Osteoblast (primary cell): ENCODE results near the gene NCOA1. TPM values are rescaled to one million over a fixed set of nuclear protein-coding genes. Genes with fewer than 3 reads are reported as not detected.

Source experiments
- DNase-seq: peaks from one replicate; pipeline ENCODE4 v3.0.0; 2011; ENCODE audit warnings: low spot score, mixed read lengths; ENCODE audit not compliant: insufficient read length; ENCODE audit errors: missing footprints
- H2AFZ ChIP-seq: 2 replicates; pipeline ENCODE4 v1.6.0; 2011; ENCODE audit warnings: mild to moderate bottlenecking, low read length
- H3K27ac ChIP-seq: 2 replicates; pipeline ENCODE4 v1.5.1; 2011; ENCODE audit warnings: mild to moderate bottlenecking, low read depth, low read length, moderate library complexity
- H3K27me3 ChIP-seq: 2 replicates; pipeline ENCODE4 v1.6.0; 2012; ENCODE audit warnings: mild to moderate bottlenecking, control low read depth, inconsistent platforms, low read length, moderate library complexity; ENCODE audit not compliant: insufficient read depth
- H3K36me3 ChIP-seq: 2 replicates; pipeline ENCODE4 v1.5.1; 2011; ENCODE audit warnings: mild to moderate bottlenecking, low read length, control low read depth, moderate library complexity; ENCODE audit not compliant: insufficient read depth
- H3K4me1 ChIP-seq: 2 replicates; pipeline ENCODE4 v1.5.1; 2011; ENCODE audit warnings: mild to moderate bottlenecking, low read length, control low read depth, moderate library complexity; ENCODE audit not compliant: insufficient read depth
- H3K4me2 ChIP-seq: 2 replicates; pipeline ENCODE4 v1.6.0; 2011; ENCODE audit warnings: mild to moderate bottlenecking, low read length; ENCODE audit not compliant: insufficient read depth
- H3K4me3 ChIP-seq: fragments of 200-600 bp; sonication (generic); 3 replicates; pipeline ENCODE4 v1.5.1; 2012; ENCODE audit warnings: mild to moderate bottlenecking, low read length, inconsistent platforms; ENCODE audit not compliant: insufficient read depth
- H3K79me2 ChIP-seq: 2 replicates; pipeline ENCODE4 v1.6.0; 2012; ENCODE audit warnings: mild to moderate bottlenecking, low read length, control low read depth, inconsistent platforms; ENCODE audit not compliant: insufficient read depth
- H3K9me3 ChIP-seq: 2 replicates; pipeline ENCODE4 v1.5.1; 2011; ENCODE audit warnings: low read depth, low read length, control low read depth
- H4K20me1 ChIP-seq: 2 replicates; pipeline ENCODE4 v1.6.0; 2012; ENCODE audit warnings: mild to moderate bottlenecking, low read length, control low read depth; ENCODE audit not compliant: insufficient read depth
- total RNA-seq: library from RNA; depleted of rRNA; stranded (reverse); fragments of >200 nt; gene quantifications from 2 replicates; pipeline ENCODE4 v1.2.3, GENCODE V29; 2012
- TF ChIP-seq, protein P1 (sequence below): IDR thresholded peaks from 2 replicates; pipeline ENCODE4 v1.5.1; 2011; ENCODE audit warnings: mild to moderate bottlenecking, low read depth, low read length, moderate library complexity; ENCODE audit errors: extremely low read depth

Gene NCOA1
- total RNA-seq, 1 donor = 23.2 TPM

DNA sequence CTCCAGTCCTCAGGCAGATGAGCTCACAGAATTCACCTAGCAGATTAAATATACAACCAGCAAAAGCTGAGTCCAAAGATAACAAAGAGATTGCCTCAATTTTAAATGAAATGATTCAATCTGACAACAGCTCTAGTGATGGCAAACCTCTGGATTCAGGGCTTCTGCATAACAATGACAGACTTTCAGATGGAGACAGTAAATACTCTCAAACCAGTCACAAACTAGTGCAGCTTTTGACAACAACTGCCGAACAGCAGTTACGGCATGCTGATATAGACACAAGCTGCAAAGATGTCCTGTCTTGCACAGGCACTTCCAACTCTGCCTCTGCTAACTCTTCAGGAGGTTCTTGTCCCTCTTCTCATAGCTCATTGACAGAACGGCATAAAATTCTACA is 216.1 kb downstream of the NCOA1 start:
- Histone ChIP-seq H2AFZ (no peak overlapping the region), H3K79me2 (no peaks in the 10 kb centered on the region), H3K27ac (no peak overlapping the region), H3K9me3 (no peaks in the 10 kb centered on the region), H3K4me2 (no peak overlapping the region), H3K36me3 (peaks cover 1% of the 10 kb centered on the region), H3K4me1 (peaks cover 14% of the 10 kb centered on the region), H3K27me3 (no peaks in the 10 kb centered on the region), H4K20me1 (no peaks in the 10 kb centered on the region), H3K4me3 (no peak overlapping the region)
- TF ChIP-seq, protein P1, sequence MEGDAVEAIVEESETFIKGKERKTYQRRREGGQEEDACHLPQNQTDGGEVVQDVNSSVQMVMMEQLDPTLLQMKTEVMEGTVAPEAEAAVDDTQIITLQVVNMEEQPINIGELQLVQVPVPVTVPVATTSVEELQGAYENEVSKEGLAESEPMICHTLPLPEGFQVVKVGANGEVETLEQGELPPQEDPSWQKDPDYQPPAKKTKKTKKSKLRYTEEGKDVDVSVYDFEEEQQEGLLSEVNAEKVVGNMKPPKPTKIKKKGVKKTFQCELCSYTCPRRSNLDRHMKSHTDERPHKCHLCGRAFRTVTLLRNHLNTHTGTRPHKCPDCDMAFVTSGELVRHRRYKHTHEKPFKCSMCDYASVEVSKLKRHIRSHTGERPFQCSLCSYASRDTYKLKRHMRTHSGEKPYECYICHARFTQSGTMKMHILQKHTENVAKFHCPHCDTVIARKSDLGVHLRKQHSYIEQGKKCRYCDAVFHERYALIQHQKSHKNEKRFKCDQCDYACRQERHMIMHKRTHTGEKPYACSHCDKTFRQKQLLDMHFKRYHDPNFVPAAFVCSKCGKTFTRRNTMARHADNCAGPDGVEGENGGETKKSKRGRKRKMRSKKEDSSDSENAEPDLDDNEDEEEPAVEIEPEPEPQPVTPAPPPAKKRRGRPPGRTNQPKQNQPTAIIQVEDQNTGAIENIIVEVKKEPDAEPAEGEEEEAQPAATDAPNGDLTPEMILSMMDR = no peak
- no peak for DNase-seq

DNA sequence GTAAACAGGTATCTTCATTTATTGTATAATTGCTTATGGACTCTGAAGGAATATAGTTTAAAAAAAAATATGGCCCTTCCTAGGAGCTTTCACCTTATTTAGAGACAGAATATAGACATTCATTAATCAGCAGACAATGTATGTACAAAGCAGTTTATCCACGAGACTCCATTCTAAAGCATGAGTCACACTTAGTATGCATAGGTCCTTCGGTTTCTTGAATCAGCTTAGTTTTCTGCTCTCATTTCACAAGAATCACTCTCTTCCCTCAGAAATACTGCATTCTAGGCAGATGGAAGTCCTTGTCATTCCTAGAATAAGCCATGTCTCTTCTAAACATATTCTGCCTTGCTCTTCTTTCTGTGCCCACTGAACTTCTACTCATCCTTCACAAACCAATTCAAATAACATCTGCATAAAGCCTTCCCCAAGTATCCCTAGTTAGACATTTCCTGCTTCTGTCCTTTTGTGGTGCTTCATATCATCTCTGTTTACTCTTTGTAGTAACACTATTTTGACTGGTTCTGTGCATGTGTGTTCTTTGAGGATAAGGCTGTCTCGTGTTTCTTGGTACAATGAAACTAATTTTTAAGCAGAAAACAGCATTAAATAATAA is 217.6 kb downstream of the NCOA1 start:
- peaks cover 6% of the 10 kb centered on the region for H3K4me1 ChIP-seq
- peaks cover 3% of the 10 kb centered on the region for H3K36me3 ChIP-seq
- H3K4me2 ChIP-seq = no peak overlapping the region
- H3K4me3 ChIP-seq = no peak overlapping the region
- DNase-seq = no peak
- no peaks in the 10 kb centered on the region for H3K9me3 ChIP-seq
- H3K27me3 ChIP-seq = no peaks in the 10 kb centered on the region
- H4K20me1 ChIP-seq = no peaks in the 10 kb centered on the region
- H3K79me2 ChIP-seq = no peaks in the 10 kb centered on the region
- TF ChIP-seq, protein P1 = no peak
- H2AFZ ChIP-seq = no peak overlapping the region
- no peak overlapping the region for H3K27ac ChIP-seq

DNA sequence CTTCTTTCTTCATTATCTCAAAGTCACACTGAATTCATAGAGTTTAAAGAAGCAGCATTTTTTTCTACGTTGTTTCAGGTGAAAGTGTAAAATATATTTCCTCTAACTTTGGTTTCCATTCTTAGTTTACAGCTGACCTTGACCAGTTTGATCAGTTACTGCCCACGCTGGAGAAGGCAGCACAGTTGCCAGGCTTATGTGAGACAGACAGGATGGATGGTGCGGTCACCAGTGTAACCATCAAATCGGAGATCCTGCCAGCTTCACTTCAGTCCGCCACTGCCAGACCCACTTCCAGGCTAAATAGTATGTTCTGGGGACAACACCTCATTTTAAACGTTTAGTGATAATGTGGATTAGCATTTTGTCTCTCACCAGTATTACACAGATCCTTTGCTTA is 219.8 kb downstream of the NCOA1 start:
- H3K79me2 ChIP-seq = no peaks in the 10 kb centered on the region
- no peaks in the 10 kb centered on the region for H4K20me1 ChIP-seq
- peaks cover 6% of the 10 kb centered on the region for H3K4me1 ChIP-seq
- H2AFZ ChIP-seq = no peak overlapping the region
- no peak overlapping the region for H3K4me3 ChIP-seq
- no peaks in the 10 kb centered on the region for H3K27me3 ChIP-seq
- peaks cover 3% of the 10 kb centered on the region for H3K36me3 ChIP-seq
- no peak overlapping the region for H3K27ac ChIP-seq
- no peaks in the 10 kb centered on the region for H3K9me3 ChIP-seq
- TF ChIP-seq, protein P1 = no peak
- no peak overlapping the region for H3K4me2 ChIP-seq
- no peak for DNase-seq

DNA sequence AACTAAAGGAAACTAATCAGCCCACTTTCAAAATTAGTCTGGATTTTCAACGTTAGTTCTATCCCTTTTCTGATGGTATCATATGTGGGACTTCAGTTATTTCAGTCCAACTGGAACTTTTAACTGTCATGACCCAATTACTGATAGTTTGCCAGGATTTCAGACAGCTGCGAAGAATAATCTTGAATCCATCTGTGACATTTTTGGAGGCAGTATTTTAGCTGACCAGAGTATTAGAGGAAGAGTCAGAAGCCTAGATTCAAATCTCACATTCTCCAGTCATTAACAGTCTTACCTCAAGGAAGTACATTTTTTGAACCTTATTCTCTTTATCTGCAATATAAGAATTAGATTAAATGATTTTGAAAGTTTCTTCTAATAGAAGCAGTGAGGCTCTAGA is 220.8 kb downstream of the NCOA1 start:
- H2AFZ ChIP-seq = no peak overlapping the region
- no peaks in the 10 kb centered on the region for H3K79me2 ChIP-seq
- H4K20me1 ChIP-seq = no peaks in the 10 kb centered on the region
- H3K27ac ChIP-seq = no peak overlapping the region
- H3K36me3 ChIP-seq = peaks cover 3% of the 10 kb centered on the region
- H3K4me1 ChIP-seq = peaks cover 6% of the 10 kb centered on the region
- TF ChIP-seq, protein P1 = no peak
- H3K9me3 ChIP-seq = no peaks in the 10 kb centered on the region
- DNase-seq = no peak
- no peak overlapping the region for H3K4me3 ChIP-seq
- H3K27me3 ChIP-seq = no peaks in the 10 kb centered on the region
- no peak overlapping the region for H3K4me2 ChIP-seq
